Activated T-cell treated with anti-CD3 and anti-CD28 coated beads for 4 hours (primary cell): ENCODE measurements around the gene ADAM19.

Source experiments
- DNase-seq: peaks from one replicate; pipeline ENCODE4 v3.0.0-alpha.2; 2020

Gene ADAM19

DNA sequence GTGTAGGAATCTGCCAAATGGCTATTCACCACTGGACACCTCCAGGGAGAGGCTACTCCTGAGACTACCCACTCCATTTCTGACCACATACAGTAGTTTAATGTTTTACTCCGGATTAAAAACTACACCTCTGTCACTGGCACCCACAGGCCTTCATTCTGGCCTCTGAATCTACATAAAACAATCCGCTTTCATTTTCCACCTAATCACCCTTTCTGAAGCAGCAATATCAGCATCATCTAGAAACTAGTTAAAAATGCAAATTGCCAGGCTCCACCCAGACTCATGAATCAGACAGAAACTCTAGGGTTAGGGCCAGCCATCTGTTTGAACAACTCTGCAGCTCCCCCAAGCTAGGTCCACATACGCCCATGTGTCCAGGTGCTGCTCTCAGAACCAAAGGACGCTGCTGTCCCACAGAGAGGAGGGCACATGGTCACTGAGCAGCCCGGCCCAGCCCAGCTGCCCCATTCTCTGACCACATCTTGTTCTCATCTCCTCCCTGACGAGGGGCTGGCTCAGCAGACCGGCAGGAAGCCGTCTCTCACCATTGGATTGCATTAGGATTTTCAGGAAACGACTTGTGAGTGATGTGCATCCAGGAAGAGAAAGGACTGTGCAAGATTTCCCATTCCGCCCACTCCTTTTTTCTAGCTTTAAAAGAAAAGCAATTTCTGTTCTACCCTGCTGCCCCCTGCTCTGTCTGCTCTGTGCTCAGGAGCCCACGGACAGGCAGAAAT, 34.7 kb downstream of the ADAM19 start:
- peak; percentile 15 for DNase-seq

DNA sequence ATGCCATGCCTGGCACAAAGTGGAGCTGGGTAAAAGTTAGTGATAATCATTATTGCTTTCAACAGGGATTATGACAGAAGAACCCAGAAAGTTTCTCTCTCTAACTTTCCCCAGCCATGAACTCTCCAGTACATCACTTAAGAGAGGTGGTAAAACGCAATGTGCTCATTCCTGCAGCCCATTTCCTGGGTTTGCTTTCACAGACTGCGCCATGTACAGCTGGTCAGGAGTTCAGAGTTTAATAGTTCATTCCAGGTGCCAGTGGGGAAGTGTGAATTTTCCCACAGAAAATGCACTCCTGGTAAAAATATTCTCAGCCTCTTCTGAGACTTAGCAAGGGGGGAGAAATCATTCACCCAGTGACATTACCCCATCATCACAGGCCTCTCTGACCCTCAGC, 35.5 kb downstream of the ADAM19 start:
- no peak for DNase-seq

DNA sequence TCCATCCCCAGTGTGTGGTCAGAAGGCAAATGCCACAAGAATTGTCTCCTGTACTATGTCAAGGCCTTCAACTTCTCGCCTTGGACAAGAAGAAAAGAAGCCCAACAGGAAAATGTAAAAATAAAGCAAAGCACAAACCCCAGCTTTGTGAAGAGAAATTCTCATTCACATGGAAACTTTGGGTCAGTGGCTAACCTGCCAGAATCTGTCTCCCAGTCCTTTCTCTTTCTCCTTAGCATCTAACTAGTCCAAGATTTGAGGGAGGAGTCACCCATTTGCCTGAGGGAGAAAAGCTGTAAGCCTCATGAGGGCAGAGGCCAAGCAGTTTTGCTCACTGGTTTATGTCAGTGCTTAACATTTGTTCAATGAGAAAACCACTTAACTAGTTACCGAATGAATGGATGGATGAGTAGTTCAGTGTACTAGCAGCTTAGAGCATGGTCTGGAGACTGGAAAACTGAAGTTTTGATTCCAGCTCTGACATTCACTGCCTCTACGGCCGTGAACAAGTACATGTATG, 36.0 kb downstream of the ADAM19 start:
- no peak for DNase-seq

DNA sequence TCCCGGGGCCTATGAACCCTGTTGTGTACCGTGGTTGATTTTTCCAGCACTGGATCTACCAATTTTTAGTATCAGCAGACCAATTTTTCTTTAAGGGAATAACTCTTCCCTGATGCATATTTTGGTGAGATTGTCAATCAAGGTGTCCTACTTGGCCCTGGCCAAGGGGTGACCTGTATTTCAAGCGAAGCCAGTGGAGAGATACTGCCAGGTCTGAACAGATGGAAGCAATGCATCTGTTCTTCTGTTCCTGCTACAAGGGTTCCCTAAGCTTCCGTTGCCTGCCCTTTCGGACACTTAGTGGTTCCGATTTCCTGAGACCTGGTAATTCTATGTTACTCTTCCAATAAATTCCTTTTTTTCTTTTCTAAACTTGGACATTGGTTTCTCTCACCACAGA, 37.3 kb downstream of the ADAM19 start:
- no peak for DNase-seq

DNA sequence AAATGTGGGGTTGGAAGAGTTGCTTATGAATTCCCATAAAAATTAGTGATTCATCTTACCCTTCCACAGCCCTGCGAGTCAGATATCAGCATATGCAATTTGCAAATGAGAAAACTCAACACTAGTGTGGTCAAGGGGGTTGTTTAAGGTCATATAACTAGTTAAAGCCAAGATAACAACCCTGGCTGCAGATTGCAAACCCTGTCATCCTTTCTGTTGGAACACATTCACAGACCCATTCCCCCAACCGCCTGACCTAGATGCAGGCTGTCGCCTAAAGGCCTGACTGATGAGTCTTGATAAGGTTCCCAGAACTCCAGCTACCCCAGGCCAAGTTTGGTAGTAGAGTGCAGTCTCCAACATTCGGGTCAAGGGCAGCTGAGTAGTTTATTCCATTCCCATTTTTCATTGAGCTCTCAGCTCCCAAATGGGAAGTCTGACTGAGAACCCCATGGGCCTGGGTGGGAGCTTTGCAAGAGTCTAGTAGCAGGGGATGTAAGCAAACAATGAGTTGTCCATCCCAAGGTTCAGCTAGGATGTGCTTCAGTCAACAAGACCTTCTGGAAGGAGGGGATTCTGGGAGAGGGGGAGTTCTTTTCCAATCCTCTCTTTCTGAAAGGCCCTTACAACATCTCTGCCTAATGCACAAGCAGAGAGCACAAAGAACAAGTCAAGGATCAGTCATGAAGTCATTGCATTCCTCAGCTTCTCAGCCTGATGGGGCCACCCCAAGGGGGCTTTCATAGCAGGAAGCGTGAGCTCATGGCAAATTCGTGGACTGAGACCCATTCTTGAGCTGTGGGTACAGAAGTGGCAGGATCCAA, 40.3 kb downstream of the ADAM19 start:
- no peak for DNase-seq

DNA sequence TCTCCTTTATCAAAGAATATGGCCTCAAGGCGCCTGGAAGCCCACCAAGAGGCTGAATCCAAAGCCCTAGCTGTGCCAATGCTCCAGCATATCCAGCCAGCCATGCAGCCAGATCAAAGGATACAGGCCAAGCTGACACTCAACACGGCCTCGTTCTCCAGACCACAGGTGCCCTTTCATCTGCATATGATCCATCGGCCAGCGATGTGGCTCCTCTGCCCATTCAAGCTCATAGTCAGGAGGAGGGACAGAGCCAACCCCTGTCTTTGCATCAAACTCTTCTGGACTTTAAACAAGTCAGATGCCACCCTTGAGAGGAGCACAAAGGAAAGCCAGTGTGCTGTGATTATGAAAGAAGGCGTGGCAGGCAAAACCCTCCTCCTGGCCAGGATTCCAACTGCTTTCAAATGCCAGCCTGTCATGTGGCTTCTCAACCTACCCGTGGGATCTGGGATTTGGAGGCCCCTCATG, 42.5 kb downstream of the ADAM19 start:
- DNase-seq = no peak

DNA sequence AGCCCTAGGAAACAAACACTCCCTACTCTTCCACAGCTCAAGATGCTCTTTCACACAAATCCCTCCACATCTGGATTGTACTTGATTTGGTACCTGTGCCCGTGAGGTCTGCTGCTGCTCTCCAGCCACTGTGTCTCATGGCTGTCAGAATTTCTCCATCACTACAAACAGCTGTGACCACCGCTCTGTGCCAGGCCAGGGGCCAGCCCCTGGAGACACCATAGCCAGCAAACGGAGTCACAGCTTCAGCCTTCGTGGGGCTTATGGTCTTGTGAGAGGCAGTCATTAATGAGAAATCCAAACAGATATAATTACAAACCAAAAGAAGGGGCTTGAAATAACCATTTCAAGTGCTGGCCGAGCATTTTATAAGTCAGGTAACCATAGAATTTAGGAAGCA, 43.6 kb downstream of the ADAM19 start:
- no peak for DNase-seq

DNA sequence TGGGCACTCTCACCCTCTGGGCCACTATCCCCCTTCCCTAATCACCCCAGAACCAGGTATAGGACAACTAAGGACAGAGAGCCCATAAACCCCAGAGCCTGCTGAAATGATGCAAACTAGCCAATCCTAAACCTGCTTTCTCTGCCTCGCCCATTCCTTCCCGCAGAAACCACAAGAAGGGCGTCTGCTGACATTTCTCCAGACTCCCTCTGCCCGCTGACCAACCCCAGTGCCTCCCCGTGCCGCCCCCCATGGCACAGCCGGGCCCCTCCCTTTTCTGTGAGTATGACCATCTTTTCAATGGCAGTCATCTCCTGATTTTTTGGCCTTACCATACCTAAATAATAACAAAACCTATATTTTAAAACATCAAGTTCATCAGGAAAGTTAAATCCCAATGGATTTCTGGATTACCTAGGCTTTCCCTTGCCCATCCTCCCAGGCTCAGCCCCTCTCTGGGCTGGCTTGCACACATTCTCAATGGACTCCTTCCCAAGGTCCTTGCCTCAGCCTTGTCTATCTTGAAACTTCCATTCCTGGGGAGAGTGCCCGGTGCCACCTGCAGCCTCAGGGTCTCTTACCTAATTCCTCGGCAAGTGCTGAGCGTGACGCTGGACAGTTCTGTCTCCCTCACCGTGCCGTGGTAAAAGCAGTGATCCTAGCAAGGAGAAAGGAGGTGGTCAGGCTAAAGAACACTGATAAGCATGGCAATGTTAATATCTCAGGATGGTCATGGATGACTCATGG, 45.2 kb downstream of the ADAM19 start:
- no peak for DNase-seq

DNA sequence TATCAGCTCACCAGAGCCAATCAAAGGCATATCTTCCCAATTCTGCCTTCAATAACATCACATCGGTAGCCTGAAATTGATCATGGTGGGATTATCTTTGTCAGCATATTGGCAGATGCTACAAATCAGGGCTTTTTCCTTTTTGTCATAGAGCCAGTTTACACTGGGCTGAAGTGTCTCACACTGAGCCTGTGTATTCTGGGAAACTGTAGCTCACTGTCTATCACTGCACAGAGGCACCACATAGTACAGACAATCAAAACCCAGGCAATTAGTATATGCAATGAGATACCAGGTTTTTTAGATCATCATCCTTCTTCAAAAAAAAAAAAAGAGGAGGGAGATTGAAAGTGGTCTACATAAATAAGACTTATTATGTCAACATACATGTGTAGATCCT, 46.6 kb downstream of the ADAM19 start:
- DNase-seq = no peak

DNA sequence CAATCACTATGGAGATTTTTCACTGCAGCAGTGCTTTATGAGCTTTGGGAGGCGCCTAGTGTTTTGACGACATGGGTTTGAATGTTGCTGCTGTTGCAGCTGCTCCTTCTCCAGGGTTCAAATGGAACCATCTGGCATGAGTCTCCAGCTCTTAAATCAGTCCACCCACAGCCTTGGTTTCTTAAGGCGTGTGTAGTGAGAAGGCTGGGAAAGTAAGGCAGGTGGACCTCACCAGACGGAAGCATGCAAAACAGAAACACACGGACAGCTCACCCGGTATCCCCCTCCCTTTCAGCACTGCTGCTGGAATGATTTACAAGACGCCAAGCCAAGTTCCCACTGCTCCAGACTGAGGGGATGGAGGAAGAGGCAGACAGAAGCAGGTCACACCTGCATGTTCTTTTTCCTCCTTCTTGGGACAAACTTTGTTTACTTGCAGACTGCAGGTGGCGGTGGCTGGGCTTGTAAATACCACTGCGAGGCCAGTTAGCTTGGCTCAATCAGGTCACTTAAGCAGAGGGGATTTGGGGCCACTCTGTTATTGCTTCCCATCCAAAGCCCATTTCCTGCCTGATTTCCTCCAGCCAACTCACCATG, 47.4 kb downstream of the ADAM19 start:
- no peak for DNase-seq

DNA sequence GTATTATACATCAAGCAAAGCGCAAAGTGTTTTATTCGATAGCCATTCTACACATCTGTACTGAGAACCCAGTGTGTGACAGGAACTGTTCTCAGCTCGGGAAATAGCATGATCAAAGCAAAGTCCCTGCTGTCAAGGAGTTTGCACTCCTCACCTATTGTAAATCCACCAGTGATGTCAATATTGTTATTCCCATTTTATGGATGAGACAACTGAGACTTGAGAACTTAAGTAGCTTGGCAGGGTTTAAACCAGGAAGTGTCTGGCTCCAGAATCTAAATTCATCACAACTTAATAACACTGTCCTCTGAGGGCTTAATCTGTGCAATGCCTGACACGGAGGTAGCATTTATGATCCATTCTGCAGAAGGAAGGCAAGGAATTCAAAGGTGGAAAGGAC, 50.7 kb downstream of the ADAM19 start:
- no peak for DNase-seq

DNA sequence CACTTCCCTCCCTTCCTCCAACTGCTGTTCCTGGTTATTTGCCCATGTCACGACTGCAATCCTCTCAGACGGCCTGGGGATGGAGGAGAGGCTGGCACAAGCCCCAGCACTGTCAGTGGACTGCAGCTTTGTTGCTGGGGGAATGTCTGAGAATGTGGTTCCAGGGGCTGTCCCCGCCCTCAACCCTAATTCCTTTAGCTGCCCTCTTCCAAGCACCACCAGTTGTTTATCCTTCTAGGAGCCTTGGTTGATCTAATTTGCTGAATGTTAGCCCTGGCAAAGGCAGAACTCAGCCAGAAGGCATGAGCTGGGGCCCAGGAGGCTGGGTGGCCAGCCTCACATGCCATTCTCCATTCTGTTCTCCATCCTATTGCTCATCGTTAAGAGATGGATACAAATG, 51.6 kb downstream of the ADAM19 start:
- DNase-seq = no peak

DNA sequence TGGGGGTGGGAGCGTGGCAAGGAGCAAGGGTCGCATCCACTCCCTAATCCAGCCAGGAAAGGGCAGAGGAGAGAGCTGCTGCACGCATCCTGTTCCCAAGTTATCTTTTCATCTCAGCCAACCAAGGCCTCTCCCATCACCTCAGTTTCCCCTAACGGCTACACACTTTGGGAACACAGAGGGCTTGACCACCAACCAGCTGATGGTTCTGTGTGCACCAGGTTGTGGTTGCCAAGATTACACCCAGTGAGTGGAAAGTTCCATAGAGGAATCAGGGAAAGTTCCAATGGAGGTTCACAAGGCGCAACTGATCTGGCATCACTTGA, 53.9 kb downstream of the ADAM19 start:
- no peak for DNase-seq

DNA sequence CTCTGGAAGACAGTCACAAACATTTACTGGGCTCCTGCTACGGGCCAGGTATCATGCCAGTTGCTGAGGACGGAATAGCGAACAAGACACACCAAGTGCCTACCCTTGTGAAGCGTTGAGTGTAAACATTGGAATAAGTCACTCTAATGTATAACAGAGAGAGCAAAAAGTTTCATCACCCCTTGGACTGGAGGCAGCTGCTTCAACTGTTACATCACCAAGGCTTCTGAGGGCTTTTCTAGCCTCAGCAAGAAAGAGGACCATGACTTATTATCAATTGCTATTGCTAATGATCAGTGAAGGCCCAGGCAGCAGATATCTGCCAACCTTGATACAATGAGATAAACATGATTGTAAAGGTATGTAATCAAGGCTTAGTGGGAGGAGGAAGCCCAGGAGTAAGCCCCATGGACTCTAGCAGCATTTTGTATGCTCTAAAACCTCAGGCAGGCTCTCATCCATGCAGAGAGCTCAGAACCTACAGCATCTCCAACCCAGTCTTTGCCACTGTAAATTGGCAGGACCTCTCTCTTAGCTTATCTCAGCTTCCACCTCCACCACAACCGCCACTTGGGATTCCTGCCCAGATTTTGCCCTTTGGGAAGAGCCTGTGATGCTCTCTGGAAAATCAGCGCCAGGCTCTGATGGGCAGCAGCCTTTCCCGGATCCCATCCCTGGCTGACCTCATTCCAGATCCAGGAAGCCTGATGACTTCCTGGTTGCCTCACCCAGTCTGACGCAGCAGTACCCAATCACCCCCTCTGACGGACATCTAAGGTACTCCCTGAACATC, 54.5 kb downstream of the ADAM19 start:
- DNase-seq = no peak

DNA sequence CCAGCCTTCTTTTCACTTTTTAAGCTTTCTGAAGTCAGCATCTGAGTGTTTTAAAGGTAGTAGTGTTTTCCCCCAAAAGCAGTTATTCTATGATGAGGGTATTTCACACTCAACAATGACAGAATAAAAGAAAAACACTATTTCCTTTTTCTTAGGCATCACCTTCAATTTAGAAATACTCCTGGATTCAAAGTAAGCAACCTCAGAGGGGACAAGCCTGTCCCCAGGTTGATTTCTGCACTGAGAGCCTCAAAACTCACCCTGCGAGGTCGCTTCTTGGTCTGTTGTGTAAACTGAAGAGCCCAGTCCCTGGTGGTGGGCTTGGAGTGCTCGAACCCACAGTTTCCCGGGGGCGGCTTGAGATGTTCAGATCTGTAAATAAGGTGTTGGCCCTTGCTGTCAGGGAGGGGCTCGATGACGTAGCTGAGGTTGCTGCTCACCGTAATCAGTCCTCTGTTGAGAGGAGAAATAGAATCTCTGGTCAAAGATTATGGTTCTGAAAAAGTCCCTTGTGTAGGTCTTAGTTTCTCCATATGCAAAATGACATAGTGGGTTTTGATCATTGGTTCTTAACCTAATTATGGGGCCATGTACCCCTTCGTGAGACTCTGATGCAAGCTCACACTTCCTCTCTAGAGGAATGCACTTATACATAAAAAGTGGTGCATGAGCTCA, 55.9 kb downstream of the ADAM19 start:
- no peak for DNase-seq

DNA sequence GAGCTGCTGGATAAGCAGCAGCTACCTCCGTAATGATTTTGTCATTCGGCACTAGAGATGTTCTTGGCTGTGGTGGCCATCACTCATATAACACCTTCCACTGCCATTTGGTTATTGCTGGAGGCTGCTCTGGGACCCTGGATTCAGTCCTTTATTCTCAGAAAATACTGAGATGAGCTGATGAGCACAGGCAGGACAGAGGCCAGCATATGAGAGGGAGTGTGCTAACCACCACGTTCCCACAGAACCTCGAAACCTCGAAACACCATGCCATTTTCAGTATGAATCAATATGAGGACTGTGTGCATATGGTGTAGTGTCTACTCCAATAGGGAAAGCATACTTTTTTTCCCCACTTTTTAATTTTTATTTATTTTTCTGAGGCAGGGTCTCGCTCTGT, 56.6 kb downstream of the ADAM19 start:
- no peak for DNase-seq

DNA sequence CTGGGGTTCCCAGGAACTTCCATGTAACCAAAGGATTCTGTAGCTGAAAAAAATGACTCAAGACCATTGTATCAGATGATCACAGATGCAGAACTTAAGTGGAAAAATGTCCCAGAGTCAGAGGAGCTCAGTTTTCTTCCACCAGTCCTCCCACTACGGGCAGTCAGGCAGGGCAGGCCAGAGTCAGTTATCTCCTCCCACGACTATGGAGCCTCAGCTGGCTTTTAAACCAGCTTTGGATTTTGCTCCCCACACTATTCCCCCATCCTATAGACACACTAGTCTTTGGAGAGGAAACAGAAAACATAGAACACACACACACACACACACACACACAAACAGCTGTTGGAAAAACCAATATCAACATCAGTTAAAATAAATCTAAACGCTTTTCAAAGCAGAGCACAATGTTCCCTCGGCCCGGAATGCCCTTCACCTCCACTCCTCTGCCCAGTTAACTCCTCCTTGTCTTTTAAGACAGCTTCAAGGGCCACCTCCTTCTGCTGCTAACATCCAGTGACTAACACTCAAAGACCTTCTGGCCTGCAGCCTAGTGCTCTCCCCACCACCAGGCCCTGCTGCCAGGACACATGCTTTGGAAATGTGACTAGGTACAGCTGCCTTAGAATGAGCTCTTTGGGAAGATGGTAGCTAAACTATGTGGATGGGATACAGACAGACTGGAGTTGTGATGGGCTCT, 58.8 kb downstream of the ADAM19 start:
- no peak for DNase-seq

DNA sequence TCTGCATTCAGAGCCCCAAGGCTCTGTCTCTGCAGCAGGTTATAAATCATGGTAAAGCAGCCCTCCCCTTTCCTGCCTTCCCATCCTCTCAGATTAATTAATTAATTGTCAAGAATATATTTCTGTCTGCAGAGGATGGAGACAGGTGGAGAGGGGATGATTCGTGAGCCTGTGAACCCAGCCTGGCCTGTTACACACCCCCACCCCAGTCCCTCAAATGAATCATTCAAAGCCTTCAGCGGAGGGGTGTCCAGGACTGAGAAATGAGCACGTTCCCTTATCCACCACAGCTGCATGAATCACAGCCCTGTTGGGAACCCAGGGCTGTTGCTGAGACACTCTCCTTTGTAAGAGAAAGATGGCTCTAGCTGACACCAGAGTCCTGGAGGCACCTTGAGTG, 59.6 kb downstream of the ADAM19 start:
- no peak for DNase-seq

DNA sequence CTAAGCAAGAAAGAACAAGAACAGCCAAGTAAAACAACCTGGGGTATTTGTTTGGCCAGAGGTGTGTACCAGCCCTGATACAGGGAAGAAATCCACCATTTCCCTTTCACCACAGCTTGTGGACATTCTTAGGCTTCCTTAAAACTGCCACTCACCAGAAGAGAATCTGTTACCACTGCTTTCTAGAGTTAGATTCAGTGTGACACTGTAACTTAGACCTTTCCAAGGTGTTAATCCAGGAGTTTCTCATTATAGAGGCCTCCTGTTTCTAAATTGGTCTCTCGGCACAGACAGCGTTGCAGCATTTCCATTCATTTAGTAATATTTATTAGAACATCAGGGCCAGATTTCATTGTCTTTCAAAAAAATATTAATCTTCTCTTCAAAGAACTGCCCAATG, 60.6 kb downstream of the ADAM19 start:
- DNase-seq = no peak

DNA sequence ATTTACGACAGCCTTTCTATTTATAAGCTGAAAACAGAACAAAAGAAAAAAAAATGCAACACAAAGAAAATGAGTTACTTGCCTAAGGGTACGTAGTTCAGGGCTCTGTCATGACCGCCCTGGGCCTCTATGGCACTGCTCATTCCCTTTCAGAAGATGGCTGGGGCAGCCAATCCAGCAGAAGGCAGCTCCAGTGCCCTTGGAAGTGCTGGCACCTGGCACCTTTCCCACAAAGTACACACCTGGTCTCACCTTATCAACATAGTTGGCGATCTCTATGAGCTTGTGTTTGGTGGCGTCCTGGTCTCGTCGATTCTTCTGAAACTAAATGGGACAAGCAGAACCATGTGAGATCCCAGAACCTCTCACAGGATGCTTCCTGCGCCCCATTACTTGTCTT, 62.4 kb downstream of the ADAM19 start:
- DNase-seq = no peak
